ENCODE data around the gene ATP6V1B1.

The ATP6V1B1 gene

DNA sequence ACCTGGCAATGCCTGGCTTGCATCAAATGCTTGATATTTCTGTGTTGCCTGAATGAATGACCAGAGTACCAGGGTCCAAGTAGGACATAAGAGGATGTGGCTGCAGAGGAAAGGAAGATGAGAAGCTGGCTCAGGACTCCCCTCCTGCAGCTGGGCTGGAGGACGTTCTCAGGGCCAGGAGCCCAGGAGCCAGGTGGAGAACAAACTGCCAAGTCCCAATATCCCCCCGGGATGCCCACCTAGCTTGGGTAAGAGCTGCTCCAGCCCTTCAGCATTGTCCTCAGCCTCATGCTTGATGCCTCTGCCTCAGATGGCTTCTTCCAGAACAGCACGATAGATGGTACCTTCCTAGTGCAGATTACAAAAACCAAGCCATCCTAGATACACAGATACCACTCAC lies 8.6 kb upstream of the ATP6V1B1 start:
- DNase-seq (ENCODE audit: low read depth): no peak

DNA sequence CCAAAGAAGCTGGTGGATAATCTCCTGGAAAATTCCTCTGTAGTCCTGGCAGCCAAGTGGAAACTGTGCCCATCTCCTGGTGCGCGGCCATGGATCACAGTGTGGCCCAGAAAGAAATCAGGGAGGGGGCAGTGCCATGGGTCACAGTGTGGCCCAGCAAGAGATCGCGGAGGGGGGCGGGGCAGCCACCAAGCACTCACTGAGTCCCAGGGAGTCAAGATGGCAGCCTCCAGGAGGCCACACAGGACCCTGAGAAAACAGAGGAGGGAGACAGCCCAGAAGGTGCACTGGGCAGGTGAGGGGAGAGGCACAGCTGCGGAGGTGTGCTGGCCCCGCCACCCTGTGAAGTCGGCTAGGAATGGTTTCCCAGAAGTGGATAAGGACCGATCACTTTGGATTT lies 8.1 kb upstream of the ATP6V1B1 start:
- DNase-seq (ENCODE audit: low read depth): no peak

- no peak for DNase-seq (ENCODE audit: low read depth)
Observed at GRCh38 chr2:70928366-70928765, 7.3 kb upstream of the ATP6V1B1 start.

- DNase-seq (ENCODE audit: low read depth): no peak
Observed at GRCh38 chr2:70930371-70931329, 5.0 kb upstream of the ATP6V1B1 start.

GRCh38 chr2:70931376-70932000 lies 4.2 kb upstream of the ATP6V1B1 start:
- DNase-seq (ENCODE audit: low read depth): no peak

GRCh38 chr2:70932631-70933230 lies 3.0 kb upstream of the ATP6V1B1 start:
- DNase-seq (ENCODE audit: low read depth): no peak

DNA sequence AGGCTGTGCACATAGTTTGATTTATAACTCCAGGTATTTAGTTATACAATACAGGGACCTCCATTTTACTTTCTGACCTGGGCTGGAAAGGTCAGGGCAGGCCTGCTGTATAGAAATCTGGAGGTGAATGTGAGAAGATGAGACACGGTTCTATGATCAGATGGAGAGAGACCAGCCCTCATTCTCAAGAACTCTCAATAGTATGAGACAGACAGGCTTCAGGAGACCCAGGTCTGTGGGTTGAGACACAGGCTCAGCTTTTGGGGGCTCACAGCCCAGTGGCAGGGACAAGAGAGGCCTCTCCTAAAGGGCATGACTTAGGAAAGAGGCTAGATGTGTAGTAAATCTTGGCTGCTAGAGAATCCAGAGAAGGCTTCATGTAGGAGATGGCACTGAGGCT lies 719 bp upstream of the ATP6V1B1 start:
- no peak for DNase-seq (ENCODE audit: low read depth)

- DNase-seq (ENCODE audit: low read depth): no peak
Observed at GRCh38 chr2:70936165-70936978, 672 bp downstream of the ATP6V1B1 start.

DNA sequence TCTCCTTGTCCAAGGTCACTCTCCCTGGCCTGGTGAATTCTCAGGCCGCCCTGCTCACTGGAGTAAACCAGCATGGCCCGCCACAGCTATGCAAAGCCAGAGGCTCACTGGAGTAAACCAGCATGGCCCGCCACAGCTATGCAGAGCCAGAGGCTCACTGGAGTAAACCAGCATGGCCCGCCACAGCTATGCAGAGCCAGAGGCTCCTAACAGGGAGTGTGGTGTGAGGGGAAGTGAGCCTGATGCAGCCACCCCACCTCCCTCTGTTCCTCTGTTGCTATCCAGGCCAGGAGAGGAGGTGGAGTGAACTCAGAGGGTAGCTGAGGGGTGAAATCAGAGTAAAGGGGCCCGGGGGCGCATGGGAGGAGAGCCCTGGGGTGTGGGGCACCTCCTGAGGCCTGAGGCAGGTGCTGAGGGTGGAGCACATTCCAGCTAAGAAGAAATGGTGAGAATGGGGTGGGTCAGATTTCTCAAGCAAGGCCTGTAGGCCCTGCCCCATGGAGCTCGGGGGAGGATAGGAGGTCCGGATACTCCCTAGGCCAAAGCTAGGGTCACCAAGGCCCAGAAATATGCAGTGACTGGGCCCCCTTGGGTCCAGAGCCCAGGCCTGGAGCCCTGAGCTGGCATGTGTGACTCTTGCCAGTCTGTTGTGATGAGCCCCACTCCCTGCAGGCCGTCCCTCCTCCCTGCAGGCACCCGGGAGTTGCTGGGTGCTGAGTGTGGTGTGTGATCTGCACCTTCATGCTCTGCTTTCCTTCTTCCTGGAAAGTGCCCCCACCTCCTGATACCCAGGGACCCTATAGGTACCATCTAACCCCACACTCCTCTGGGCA lies 1.5 kb downstream of the ATP6V1B1 start:
- DNase-seq (ENCODE audit: low read depth): no peak

- DNase-seq (ENCODE audit: low read depth): no peak
Observed at GRCh38 chr2:70937866-70938585, 2.3 kb downstream of the ATP6V1B1 start.

DNA sequence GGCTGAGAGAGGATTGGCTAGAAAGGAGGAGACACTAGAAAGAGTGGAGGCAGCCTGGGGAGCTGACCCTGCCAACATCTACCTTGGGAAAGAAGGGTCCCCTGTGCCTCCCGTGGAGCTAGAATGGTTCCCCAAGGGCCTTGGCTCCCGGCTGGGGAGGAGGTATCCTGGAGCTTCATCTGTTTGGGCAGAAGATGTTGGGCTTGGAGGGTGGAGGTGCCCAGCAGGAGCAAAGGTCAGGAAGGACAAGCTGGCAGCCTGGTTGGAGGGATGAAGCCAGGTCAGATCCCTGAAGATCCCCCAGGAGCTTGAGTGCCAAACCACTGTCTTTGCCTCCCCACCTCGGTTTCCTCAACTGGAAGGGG lies 2.9 kb downstream of the ATP6V1B1 start:
- DNase-seq (ENCODE audit: low read depth): no peak

DNA sequence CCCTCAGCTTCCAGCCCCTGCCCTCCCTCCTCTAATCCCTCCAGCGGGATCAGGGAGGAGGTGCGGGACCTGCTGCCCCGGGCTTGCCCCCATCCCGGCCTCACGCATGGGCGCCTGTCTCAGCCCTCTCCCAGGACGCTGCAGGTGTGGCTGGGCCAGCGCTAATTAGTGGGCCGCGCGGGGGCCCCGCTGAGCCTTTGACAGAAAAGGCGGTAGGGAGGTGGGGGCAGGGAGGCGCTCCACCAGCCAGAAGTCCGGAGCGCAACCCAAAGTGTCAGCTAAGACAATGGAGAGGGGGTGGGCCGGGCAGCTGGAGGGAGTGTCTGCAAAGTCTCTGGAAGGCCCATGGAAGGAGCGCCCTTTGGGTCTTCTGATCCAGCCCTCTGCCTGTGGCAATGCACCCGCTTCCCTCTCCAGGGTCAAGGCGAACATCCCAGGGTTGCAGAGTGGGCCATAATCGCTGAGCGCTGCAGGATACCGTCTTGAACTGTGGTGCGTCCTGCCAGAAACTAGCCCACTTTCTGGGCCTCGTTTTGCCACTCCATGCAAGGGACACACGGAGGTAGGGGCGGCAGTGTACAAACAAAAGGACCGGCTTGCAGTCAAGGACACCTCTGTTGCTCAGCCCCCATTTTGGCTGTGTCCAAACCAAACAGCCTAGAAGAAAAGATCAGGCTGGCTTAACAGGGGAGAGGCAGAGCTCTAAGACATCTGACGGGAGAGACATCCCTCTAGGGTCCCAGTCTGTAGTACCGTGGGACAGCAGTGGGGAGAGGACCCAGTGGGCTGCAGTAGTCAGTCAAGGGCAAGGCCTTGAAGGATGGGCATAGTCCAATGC lies 3.5 kb downstream of the ATP6V1B1 start:
- DNase-seq (ENCODE audit: low read depth): no peak

GRCh38 chr2:70939839-70940580 lies 4.3 kb downstream of the ATP6V1B1 start:
- DNase-seq (ENCODE audit: low read depth): no peak

DNA sequence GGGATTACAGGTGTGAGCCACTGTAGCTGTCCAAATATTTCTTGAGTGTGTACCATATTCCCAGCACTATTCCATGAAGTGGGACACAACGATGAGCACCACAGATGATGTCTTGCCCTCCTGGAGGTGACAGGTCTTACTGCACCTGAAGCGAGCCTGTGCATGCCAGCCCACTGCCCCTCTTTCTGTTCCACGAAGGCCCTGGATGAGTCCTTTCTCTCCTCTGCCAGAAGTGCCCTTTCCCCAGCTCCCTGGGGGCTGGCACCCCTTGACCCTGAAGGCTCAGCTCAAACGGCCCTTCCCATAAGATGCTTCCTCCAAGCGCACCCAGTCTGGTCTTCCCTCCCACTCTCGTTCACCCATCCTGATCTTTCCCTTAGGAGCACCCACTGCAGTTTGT lies 5.5 kb downstream of the ATP6V1B1 start:
- no peak for DNase-seq (ENCODE audit: low read depth)

DNA sequence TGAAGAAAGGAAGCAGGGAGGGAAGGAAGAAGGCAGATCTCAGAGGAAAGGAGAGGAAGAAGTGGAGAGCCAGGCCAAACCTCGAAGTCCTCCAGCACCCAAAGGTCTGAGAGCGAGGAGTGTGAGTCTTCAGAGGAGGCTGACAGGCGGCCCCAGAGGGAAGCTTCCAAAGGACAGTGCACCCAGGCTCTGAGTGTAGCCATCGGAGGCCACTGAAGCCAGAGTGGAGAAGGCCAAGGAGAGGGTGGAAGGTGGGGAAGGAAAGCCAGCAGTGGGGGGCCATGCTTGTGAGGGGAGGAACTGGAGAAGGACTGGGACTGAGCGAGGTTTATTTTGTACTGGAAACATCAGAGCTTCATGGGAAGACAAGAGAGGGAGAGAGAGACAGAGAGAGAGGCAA lies 6.0 kb downstream of the ATP6V1B1 start:
- no peak for DNase-seq (ENCODE audit: low read depth)

DNA sequence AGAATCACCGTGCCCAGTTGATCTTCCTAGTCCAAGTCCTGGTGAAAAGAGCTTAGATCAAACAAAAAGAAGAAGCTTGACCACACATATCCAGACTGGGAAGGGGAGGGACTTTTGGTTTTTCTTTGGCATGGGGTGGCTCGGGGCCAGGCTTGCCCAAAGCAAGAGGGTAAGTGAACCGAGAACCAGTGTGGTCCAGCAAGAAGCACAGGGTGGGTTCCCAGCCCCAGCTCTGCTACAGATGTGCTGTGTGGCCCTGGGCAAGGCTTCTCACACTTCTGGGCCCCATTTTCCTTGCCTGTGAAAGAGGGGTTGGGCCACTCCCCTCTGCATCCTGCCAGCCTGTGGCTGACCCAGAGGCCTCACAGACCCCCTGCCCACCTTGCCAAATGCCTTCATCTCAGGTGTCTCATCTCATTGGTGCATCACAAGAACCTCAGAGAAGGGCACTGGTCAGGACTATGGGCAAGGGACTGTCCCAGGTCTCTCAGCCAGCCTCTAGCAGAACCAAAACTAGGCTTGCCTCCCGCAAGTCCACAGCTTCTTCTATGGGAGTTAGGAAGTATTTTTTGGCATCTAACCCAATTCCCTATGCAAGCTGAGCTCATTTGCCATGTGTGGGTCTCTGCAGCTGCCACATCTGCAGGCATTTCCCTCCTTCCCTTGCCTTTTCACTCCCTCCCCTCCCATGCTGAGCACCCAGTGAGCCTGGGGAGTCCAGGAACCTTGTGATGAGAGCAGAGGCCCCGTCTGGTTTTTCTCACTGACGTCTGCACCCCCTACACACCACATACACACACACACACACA lies 6.9 kb downstream of the ATP6V1B1 start:
- DNase-seq (ENCODE audit: low read depth): no peak

DNA sequence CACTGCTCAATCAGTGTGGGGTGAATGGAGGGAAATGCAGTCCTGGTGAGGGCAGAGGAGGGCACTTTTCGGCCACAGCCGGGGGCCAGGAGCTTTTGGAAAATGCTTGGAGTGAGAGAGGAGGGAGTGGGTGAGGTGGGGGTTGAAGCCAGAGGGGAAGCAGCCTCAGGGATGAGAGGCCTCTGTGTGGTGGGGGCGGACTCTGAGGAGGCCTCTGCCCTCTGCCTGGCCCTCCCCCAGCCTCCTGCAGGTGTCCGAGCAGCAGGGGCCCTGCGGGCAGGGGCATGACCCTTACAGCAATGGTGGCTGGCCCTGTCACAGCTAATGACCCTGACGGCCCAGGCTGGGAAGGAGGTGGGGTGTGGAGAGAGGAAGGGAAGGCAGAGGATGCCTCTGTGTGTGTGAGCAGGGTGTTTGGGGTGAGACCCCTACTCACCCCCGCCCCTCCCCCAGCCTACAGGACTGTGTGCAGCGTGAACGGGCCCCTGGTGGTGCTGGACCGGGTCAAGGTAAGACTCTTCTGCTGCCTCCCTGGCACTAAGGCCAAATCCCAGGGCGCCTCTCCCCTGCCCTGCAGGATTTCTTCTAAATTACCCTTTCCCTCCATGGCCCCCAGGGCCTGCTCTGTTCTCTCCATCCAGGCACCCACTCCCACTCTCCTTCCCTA lies 7.6 kb downstream of the ATP6V1B1 start:
- no peak for DNase-seq (ENCODE audit: low read depth)
